ENCODE results near the gene GNA12. TPM values are rescaled to one million over a fixed set of nuclear protein-coding genes. Genes with fewer than 3 reads are reported as not detected.

GNA12 gene
- total RNA-seq, 1 experiment from 2014 or later = 15.0 TPM

GRCh38 chr7:2688409-2689342 lies 155.4 kb downstream of the GNA12 start:
- BruUV-seq (replicated peaks) = no TSS peak
- peak; percentile 31; the same call in 1 of the 2 replicates for ATAC-seq
- Histone ChIP-seq H3F3A (ENCODE audit: low read length, unreplicated experiment) (no peaks in the 10 kb centered on the region), H3K9ac (ENCODE audit: low read length) (no peak overlapping the region), H3K9me2 (replicated peaks; ENCODE audit: low read length) (no peaks in the 10 kb centered on the region), H2AFZ (ENCODE audit: low read length) (no peak overlapping the region), H3K4me2 (ENCODE audit: low read length) (0 out of 2 replicates have a peak overlapping the region, but pooled peaks have one; percentile 22), H3K9me3 (ENCODE audit: low read length) (no peaks in the 10 kb centered on the region), H3K79me2 (ENCODE audit: low read length) (no peaks in the 10 kb centered on the region), H3K4me3 (ENCODE audit: low read length) (no peak overlapping the region), H3K27me3 (ENCODE audit: low read length) (peaks cover 16% of the 10 kb centered on the region), H3K4me1 (ENCODE audit: insufficient read depth, low read length) (no peaks in the 10 kb centered on the region), H4K20me1 (ENCODE audit: low read length) (no peaks in the 10 kb centered on the region), H3K27ac (ENCODE audit: low read length) (no peak overlapping the region), H3K36me3 (ENCODE audit: low read depth, low read length) (no peaks in the 10 kb centered on the region)
- no peak for DNase-seq
- POLR2A ChIA-PET (ENCODE audit: unreplicated experiment) = no interaction called here
- intact Hi-C loops (cut with micrococcal nuclease) = no loop called here
- CTCF ChIA-PET = no interaction called here
- TF ChIP-seq EZH2 (IDR thresholded peaks at IDR 0.05; ENCODE audit: low read length, unreplicated experiment) (no peak), EZH2phosphoT487 (IDR thresholded peaks at IDR 0.05; ENCODE audit: borderline replicate concordance, low read length) (0 out of 2 replicates have a peak, but pooled peaks have one; percentile 37)

GRCh38 chr7:2687881-2688318 lies 156.2 kb downstream of the GNA12 start, which contains the start of gene AMZ1:
AMZ1 (plus strand) TSS chr7:2688202; CDS start chr7:2700452, 12,250 bp downstream.
- Histone ChIP-seq H3K79me2 (ENCODE audit: low read length) (no peaks in the 10 kb centered on the region), H3K27me3 (ENCODE audit: low read length) (peaks cover 16% of the 10 kb centered on the region), H2AFZ (ENCODE audit: low read length) (peak within 1 kb of the TSS; percentile 48; the same call in 1 of the 2 replicates), H3K9me2 (replicated peaks; ENCODE audit: low read length) (no peaks in the 10 kb centered on the region), H3K4me1 (ENCODE audit: insufficient read depth, low read length) (no peaks in the 10 kb centered on the region), H3K9me3 (ENCODE audit: low read length) (no peaks in the 10 kb centered on the region), H3K27ac (ENCODE audit: low read length) (no peak within 1 kb of the TSS), H4K20me1 (ENCODE audit: low read length) (no peaks in the 10 kb centered on the region), H3K4me2 (ENCODE audit: low read length) (peak within 1 kb of the TSS; percentile 54), H3K9ac (ENCODE audit: low read length) (no peak within 1 kb of the TSS), H3K36me3 (ENCODE audit: low read depth, low read length) (no peaks in the 10 kb centered on the region), H3F3A (ENCODE audit: low read length, unreplicated experiment) (no peaks in the 10 kb centered on the region), H3K4me3 (ENCODE audit: low read length) (0 out of 2 replicates have a peak within 1 kb of the TSS, but pooled peaks have one; percentile 27)
- ChIA-PET POLR2A (ENCODE audit: unreplicated experiment) (no interaction called here), CTCF (no interaction called here)
- TF ChIP-seq EZH2 (IDR thresholded peaks at IDR 0.05; ENCODE audit: low read length, unreplicated experiment) = no peak
- TF ChIP-seq CTCF (conservative IDR thresholded peaks at IDR 0.05; ENCODE audit: low read depth, low read length) = no peak
- TF ChIP-seq EZH2phosphoT487 (IDR thresholded peaks at IDR 0.05; ENCODE audit: borderline replicate concordance, low read length) = no peak
- intact Hi-C loops (cut with micrococcal nuclease) = no loop called here
- peak; percentile 25; the same call in 1 of the 2 replicates for ATAC-seq
- no peak for DNase-seq
- no TSS peak for BruUV-seq (replicated peaks)

GRCh38 chr7:2687338-2687869 lies 156.7 kb downstream of the GNA12 start:
- Histone ChIP-seq H3K4me1 (ENCODE audit: insufficient read depth, low read length) (no peaks in the 10 kb centered on the region), H3K9ac (ENCODE audit: low read length) (no peak overlapping the region), H3F3A (ENCODE audit: low read length, unreplicated experiment) (no peaks in the 10 kb centered on the region), H3K4me2 (ENCODE audit: low read length) (peak overlapping the region; percentile 54), H3K9me3 (ENCODE audit: low read length) (no peaks in the 10 kb centered on the region), H3K79me2 (ENCODE audit: low read length) (no peaks in the 10 kb centered on the region), H3K9me2 (replicated peaks; ENCODE audit: low read length) (no peaks in the 10 kb centered on the region), H3K27ac (ENCODE audit: low read length) (no peak overlapping the region), H3K27me3 (ENCODE audit: low read length) (peaks cover 16% of the 10 kb centered on the region), H4K20me1 (ENCODE audit: low read length) (no peaks in the 10 kb centered on the region), H3K4me3 (ENCODE audit: low read length) (0 out of 2 replicates have a peak overlapping the region, but pooled peaks have one; percentile 27), H2AFZ (ENCODE audit: low read length) (peak overlapping the region; percentile 48; the same call in 1 of the 2 replicates), H3K36me3 (ENCODE audit: low read depth, low read length) (no peaks in the 10 kb centered on the region)
- POLR2A ChIA-PET (ENCODE audit: unreplicated experiment) = no interaction called here
- intact Hi-C loops (cut with micrococcal nuclease) = no loop called here
- DNase-seq = no peak
- peak; percentile 36 for ATAC-seq
- TF ChIP-seq CTCF (conservative IDR thresholded peaks at IDR 0.05; ENCODE audit: low read depth, low read length) (no peak), EZH2phosphoT487 (IDR thresholded peaks at IDR 0.05; ENCODE audit: borderline replicate concordance, low read length) (no peak)
- no TSS peak for BruUV-seq (replicated peaks)
- CTCF ChIA-PET = no interaction called here

Data from PC-3 (cell line).